Retinal pigment epithelial cell (primary cell): ENCODE measurements around the gene RXFP1.

Source experiments
- DNase-seq: peaks from one replicate; pipeline ENCODE4 v3.0.0-alpha.2; 2010; ENCODE audit warnings: low read depth
- H3K4me3 ChIP-seq: 2 replicates; pipeline ENCODE4 v1.5.1; 2011; ENCODE audit warnings: mild to moderate bottlenecking, low read length, control low read depth, moderate library complexity
- TF ChIP-seq, protein P1 (sequence below): conservative IDR thresholded peaks from 2 replicates; pipeline ENCODE4 v1.5.1; 2011; ENCODE audit warnings: low read depth, low read length, control low read depth, inconsistent platforms

RXFP1 gene

DNA sequence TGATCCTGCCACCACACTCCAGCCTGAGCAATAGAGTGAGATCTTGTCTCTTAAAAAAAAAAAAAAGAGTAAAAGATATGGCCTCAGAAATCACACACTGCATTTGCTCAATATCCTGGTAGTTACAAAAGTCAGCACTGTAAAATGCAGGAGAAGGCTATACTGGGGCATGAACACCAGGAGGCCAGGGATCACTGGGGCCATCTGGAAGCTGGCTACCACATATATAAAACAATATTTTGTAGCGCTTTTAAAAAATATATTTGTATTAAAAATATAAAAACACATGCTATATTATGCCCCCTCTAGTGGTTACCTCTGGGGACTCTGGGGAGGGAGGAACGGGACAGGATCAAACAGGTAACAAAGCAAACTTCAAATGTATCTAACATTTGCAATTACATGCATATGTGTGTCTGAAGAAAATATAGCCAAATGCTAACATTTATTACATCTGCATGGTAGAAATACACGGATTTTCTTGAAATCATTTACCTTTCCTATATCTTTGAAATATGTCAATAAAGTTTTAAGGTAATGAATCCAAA, 146.0 kb downstream of the RXFP1 start:
- H3K4me3 ChIP-seq, result no peak overlapping the region
- DNase-seq, result no peak
- TF ChIP-seq, protein P1, sequence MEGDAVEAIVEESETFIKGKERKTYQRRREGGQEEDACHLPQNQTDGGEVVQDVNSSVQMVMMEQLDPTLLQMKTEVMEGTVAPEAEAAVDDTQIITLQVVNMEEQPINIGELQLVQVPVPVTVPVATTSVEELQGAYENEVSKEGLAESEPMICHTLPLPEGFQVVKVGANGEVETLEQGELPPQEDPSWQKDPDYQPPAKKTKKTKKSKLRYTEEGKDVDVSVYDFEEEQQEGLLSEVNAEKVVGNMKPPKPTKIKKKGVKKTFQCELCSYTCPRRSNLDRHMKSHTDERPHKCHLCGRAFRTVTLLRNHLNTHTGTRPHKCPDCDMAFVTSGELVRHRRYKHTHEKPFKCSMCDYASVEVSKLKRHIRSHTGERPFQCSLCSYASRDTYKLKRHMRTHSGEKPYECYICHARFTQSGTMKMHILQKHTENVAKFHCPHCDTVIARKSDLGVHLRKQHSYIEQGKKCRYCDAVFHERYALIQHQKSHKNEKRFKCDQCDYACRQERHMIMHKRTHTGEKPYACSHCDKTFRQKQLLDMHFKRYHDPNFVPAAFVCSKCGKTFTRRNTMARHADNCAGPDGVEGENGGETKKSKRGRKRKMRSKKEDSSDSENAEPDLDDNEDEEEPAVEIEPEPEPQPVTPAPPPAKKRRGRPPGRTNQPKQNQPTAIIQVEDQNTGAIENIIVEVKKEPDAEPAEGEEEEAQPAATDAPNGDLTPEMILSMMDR, result peak; percentile 77

DNA sequence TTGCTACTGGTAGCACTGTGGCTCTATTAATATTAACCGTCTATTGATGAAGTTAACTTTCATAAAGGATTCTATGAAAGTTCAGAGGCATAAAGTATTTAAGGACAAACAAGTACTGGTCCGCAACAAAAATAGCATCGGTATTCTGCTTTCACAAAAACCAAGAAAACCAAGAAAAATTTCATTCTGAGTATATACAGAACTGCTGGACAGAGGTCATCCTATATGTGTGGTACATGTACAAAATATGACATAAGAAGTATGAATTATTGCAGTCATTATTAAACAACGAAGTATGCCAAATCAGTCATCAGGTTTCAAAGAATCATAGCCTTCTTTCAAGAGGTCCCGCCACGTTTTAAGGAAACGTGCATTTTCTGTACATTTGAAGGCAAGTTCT, 147.6 kb downstream of the RXFP1 start:
- DNase-seq, result no peak
- TF ChIP-seq, protein P1, result no peak
- H3K4me3 ChIP-seq, result no peak overlapping the region

DNA sequence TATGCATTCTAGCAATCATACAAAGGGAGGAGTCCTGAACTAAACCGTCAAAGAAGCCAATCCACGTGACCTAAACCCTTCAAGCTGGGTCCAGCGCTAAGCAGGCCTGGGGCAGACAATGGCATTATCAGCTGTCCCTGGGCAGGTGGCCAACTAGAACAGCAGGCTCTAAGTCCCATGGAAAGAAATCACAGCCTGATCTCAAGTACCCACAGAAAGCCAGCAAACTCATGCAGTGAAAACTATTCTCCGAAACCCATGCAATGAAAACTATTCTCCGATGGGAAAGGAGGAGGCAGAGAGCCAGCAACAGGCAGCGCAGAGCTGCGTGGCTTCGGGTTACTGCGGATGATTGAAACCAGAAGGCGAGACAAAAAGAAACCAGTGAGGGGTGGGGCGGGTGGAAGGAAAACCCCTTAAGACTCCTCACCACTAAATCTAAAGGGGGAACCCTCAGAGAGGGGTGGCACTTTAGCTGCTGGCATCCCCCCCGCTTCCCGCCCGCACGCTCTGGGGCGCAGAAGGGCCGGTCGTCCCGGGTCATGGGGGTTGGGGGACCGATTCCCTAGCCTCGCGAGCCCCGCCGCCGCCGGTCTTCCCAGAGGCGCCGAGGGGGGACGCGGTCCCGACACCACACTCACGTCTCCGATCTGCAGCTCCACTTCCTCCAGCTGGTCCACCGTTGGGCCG, 149.4 kb downstream of the RXFP1 start:
- TF ChIP-seq, protein P1, result no peak
- peak; percentile 82 for DNase-seq
- peak overlapping the region; percentile 92 for H3K4me3 ChIP-seq

DNA sequence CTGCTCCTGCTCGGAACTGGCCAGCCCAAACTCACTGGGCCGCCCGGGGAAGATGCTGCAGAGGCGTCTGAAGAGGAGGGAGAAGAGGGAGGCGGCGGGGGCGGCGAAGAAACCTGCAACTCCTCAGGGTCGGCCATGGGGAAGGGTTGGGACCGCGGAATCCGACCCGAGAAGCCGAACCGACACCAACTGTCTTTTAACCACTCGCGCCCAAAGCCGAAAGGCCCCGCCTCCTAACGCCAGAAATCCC, 149.9 kb downstream of the RXFP1 start, which contains the start of gene C4orf46:
Gene C4orf46, minus strand, starts transcription at position 223 of the 250 bp plus-strand sequence. Its CDS starts 86 bp downstream, at position 137.
- peak within 1 kb of the TSS; percentile 92 for H3K4me3 ChIP-seq
- DNase-seq, result no peak
- TF ChIP-seq, protein P1, result no peak

DNA sequence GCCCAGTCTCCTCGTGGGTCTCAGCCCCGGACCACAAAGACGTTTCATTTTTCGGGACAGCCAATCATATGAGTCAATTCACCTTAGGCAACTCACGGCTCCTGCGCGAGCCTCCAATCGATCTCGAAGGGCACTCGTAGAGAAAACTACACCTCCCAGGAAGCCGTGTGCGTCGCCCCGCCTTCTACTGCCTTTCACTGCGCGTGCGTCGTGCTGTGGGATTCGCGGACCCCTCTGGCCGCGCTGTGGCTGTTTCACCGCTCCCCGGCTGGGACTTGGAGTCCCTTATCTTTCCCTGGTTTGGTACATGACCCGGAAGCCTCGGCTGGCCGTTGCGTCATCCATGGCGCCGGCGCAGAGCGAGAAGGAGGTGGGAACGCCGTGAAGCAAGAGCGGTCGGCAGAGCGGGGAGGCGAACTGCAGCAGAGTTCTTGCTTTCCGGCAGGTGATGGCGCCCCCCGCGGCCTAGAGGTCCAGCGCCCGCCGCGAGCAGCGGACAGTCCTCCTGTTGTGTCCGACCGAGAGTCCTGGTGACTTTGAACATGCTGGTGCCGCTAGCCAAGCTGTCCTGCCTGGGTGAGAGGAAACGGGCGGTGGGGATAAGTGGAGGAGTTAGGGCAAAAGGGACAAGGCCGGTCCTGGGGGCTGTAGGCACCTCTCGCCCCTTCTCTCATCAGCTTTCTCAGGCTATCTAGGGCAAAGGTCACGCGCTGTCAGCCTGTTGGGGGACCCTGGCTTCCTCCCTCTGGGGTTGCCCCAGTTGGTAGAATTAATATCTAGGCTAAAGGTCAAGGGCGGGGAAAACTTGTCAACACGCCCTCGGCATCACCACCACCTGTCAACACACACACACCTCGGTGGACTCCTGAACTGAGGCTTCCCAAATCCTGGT, 150.5 kb downstream of the RXFP1 start, which contains the start of gene ETFDH:
Gene ETFDH, plus strand, starts transcription at position 382 of the 892 bp plus-strand sequence. Its CDS starts 161 bp downstream, at position 543.
- peak within 1 kb of the TSS; percentile 92 for H3K4me3 ChIP-seq
- TF ChIP-seq, protein P1, result peak; percentile 59
- peak; percentile 97 for DNase-seq

DNA sequence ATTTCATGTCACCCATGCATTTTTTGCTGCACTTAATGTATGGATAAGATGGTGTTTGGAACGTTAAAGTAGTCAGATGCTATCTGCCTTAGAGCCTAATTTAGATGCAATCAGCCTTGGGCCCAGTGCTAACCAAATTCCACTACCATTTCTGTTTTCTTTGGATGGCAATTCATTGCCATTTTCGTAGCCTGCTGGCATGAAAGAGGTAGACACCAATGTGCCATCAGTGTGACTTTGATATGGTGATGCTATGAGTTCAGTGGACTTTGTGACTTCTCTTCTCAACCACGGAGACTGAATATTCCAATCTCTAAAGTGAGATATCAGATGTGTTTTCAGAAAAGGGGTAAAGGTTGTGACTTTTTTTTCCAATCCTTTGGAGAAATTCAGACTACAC, 152.0 kb downstream of the RXFP1 start:
- no peak overlapping the region for H3K4me3 ChIP-seq
- TF ChIP-seq, protein P1, result no peak
- DNase-seq, result no peak
